KBM-7 (cell line): ENCODE results near the gene RAB11FIP3.

ENCODE experiments used
- DNase-seq: peaks from one replicate; pipeline ENCODE4 v3.0.0-alpha.2; 2015
- in situ Hi-C: fragments of 300-500 bp; cut with MboI; formaldehyde crosslinking; loops from 2 replicates; pipeline ENCODE4 v1.14.3; 2020; ENCODE audit warnings: low sequenced_read_pairs, low pct_unique_long_range_greater_than_20kb, mixed read lengths

The RAB11FIP3 gene

DNA sequence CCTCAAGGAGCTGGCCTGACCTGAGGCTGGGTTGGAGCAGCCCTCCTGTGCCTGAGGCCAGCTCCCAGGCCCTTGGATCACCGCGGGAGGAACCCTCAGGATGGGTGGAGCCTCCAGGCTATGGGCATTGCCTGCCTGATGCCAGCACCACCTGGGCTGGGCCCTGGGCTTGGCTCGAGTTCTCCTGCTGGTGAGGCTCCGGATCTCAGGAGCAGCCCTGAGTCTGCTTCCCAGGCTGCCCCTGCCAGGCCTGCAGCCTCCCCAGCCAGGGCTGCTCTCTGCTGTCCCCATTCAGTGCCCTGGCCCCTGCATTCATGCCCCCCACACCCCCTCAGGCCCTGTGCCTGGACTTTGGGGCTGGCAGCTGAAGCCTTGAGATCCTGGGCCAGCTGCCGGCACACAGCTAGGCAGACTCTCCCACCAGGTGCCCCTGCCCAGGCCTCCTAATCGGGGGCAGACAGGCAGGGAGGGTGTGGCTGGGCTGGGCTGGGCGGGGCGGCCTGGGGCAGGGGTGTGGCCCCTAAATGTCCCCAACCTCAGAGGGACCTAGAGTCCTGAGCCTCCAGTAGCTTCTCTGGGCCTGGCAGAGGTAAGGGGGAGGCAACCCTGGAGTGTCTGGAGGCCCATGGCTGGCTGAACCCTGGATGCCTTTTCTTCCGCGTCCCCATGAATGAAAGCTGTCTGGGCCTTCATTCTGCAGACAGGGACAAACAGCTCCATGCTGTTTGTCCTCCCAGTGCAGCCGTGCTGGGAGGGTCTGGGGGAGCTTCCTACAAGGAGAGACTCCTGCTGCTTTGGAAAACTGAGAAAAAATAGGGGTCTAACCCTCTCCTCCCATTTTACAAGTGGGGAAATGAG is 143.2 kb downstream of the RAB11FIP3 start:
- DNase-seq = no peak
- in situ Hi-C loops = no loop called here

DNA sequence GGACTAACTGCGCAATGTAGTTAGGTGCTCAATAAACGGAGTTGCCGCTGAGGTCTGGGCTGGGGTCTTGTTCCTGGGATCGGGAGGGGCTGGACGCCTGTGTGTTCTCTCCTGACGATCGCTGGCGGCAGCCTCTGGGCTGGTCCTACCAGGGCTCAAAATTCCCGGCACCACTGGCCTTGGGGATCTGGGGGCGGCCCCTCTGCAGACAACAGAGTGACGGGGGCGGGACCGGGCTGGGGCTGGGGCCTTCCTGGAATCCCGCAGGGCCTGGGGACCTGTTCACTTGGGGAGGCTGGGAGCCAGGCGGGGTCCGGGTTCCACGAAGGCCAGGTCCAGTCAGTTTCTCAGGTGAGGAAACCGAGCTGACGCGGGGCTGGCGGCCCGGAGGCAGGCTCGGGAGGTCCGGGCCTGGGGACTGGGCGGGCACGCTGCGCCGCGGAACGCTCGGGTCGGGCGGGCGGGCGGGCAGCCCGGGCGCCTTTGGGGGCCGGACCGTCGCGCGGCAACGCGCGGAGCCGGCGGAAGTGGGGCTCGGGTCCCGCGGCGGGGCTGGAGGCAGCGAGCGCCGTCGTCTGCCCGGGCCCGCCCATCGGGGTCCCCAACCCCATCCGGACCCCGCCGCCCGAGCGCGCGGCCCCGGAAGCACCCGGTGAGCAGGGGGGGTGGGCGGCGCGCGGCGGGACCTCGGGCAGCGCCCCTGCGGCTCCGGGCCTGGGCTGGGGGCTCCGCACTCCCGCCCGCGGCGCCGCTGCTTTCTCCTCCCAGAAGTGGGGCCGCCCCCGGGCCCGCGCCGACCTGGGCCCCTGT is 144.2 kb downstream of the RAB11FIP3 start, which contains the start of gene PIGQ:
Gene PIGQ, plus strand, starts transcription at position 524 of the 810 bp plus-strand sequence. CDS start 4,107 bp downstream, outside the sequence.
- peak; percentile 46 for DNase-seq
- in situ Hi-C loops = no loop called here
